Activated T-cell treated with anti-CD3 and anti-CD28 coated beads, Interleukin-2, amount 50 U/mL, for 24 hours (primary cell): ENCODE measurements around the gene TMEM132D.

Experiments used
- DNase-seq: peaks from one replicate; pipeline ENCODE4 v3.0.0-alpha.2; 2020
- H3K27ac Mint-ChIP-seq: 2 replicates; pipeline ENCODE4 v1.8.0; 2020; ENCODE audit warnings: mild to moderate bottlenecking, mixed read lengths
- H3K27me3 Mint-ChIP-seq: 2 replicates; pipeline ENCODE4 v1.8.0; 2020; ENCODE audit warnings: mixed read lengths
- H3K36me3 Mint-ChIP-seq: 2 replicates; pipeline ENCODE4 v1.8.0; 2020; ENCODE audit warnings: low read depth, mixed read lengths
- H3K4me1 Mint-ChIP-seq: 2 replicates; pipeline ENCODE4 v1.8.0; 2020; ENCODE audit warnings: low read depth, mixed read lengths
- H3K4me3 Mint-ChIP-seq: 2 replicates; pipeline ENCODE4 v1.8.0; 2020; ENCODE audit warnings: mild to moderate bottlenecking, moderate library complexity, mixed read lengths
- H3K9me3 Mint-ChIP-seq: 2 replicates; pipeline ENCODE4 v1.8.0; 2020; ENCODE audit warnings: mixed read lengths

The TMEM132D gene

GRCh38 chr12:129532707-129533499 is 370.9 kb downstream of the TMEM132D start:
- no peaks in the 10 kb centered on the region for H3K4me1 Mint-ChIP-seq
- DNase-seq = no peak
- no peak overlapping the region for H3K27ac Mint-ChIP-seq
- no peak overlapping the region for H3K4me3 Mint-ChIP-seq
- no peaks in the 10 kb centered on the region for H3K36me3 Mint-ChIP-seq
- no peaks in the 10 kb centered on the region for H3K27me3 Mint-ChIP-seq
- H3K9me3 Mint-ChIP-seq = peaks cover 15% of the 10 kb centered on the region

GRCh38 chr12:129532082-129532481 is 371.7 kb downstream of the TMEM132D start:
- H3K4me3 Mint-ChIP-seq = no peak overlapping the region
- H3K27ac Mint-ChIP-seq = no peak overlapping the region
- H3K27me3 Mint-ChIP-seq = no peaks in the 10 kb centered on the region
- H3K36me3 Mint-ChIP-seq = no peaks in the 10 kb centered on the region
- no peaks in the 10 kb centered on the region for H3K4me1 Mint-ChIP-seq
- peaks cover 12% of the 10 kb centered on the region for H3K9me3 Mint-ChIP-seq
- DNase-seq = no peak

DNA sequence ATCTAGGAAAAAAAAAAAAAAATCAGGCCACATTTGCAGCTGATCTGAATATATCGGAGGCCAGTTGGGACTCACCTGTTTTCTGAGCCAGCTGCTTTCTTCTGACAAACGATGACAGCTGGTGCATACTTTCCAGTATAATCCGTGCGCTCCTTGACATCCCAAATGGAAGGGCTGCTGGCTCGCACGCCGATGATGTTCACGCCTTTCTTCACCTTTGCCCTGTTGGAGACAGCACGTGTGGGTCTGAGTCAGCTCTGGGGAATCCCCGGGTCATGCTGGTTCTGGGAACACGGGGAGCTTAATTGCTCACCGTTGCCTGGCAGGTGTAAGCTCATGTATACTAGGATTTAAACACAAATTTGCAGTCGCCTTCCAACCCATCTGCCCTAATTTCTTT is 372.8 kb downstream of the TMEM132D start:
- Mint-ChIP-seq H3K4me1 (no peaks in the 10 kb centered on the region), H3K9me3 (peaks cover 7% of the 10 kb centered on the region), H3K4me3 (no peak overlapping the region), H3K36me3 (no peaks in the 10 kb centered on the region), H3K27me3 (no peaks in the 10 kb centered on the region), H3K27ac (no peak overlapping the region)
- no peak for DNase-seq

DNA sequence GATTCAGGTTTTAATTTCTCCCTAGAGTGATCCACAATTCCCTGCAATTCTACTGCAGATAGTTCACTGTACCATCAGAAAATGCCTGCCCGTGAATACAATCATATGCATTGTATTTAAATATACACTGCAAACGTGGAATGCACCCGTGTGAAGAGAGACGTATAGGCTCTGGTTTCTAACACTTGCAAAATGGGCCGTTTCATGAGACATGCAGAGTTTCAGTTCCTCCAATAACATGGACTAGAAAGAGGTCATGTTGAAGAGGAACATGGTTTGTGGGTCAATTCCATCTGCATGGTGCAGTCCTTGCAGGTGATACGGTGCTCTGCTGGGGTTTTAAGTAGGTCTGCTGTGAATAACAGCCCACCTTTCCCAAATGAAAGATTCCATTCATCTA is 373.3 kb downstream of the TMEM132D start:
- no peaks in the 10 kb centered on the region for H3K4me1 Mint-ChIP-seq
- no peaks in the 10 kb centered on the region for H3K27me3 Mint-ChIP-seq
- H3K36me3 Mint-ChIP-seq = no peaks in the 10 kb centered on the region
- H3K9me3 Mint-ChIP-seq = peaks cover 7% of the 10 kb centered on the region
- H3K27ac Mint-ChIP-seq = no peak overlapping the region
- no peak for DNase-seq
- no peak overlapping the region for H3K4me3 Mint-ChIP-seq

DNA sequence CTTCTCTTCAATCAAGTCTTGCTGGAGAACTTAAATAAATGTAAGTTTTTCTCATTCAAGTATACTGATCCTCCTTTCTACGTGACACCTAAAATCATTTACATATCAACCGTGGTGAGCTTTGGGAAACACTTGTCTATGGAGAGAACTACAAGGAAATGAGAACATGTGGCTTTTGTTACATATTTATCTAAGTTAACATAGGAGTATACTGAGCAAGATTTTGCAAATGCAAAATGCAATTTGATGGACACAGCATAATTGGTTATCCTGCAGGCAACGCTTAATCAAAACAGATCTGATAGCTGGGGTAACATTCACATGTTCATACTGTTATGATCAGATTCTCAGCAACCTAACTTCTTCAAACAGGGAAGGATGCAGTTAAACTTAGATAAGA is 376.3 kb downstream of the TMEM132D start:
- Mint-ChIP-seq H3K4me1 (no peaks in the 10 kb centered on the region), H3K4me3 (no peak overlapping the region), H3K27ac (no peak overlapping the region), H3K27me3 (no peaks in the 10 kb centered on the region), H3K9me3 (peaks cover 4% of the 10 kb centered on the region), H3K36me3 (no peaks in the 10 kb centered on the region)
- no peak for DNase-seq

- Mint-ChIP-seq H3K9me3 (peaks cover 4% of the 10 kb centered on the region), H3K27ac (no peak overlapping the region), H3K36me3 (no peaks in the 10 kb centered on the region), H3K4me1 (no peaks in the 10 kb centered on the region), H3K27me3 (no peaks in the 10 kb centered on the region), H3K4me3 (no peak overlapping the region)
- no peak for DNase-seq
Measured at GRCh38 chr12:129523621-129524020, 380.2 kb downstream of the TMEM132D start.

DNA sequence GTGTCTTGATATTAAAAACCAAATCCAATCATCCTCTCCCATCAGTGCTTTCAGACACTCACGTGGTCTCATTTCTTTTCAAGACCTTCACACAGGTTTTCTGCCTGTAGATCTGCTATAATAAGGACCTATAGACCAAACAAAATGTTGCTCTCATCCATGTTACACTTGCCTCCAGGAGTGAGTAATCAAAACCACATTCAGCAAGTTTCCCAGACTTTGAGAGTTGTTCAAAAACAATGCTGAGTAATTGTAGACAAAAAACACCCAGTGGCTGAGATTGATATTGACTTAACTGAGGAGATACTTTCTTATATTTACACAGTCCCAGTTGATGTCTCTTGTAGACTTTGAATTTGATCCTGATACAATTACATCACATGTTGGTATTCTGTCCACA is 383.1 kb downstream of the TMEM132D start:
- Mint-ChIP-seq H3K4me3 (no peak overlapping the region), H3K9me3 (peaks cover 17% of the 10 kb centered on the region), H3K4me1 (no peaks in the 10 kb centered on the region), H3K27ac (no peak overlapping the region), H3K36me3 (no peaks in the 10 kb centered on the region), H3K27me3 (no peaks in the 10 kb centered on the region)
- no peak for DNase-seq

DNA sequence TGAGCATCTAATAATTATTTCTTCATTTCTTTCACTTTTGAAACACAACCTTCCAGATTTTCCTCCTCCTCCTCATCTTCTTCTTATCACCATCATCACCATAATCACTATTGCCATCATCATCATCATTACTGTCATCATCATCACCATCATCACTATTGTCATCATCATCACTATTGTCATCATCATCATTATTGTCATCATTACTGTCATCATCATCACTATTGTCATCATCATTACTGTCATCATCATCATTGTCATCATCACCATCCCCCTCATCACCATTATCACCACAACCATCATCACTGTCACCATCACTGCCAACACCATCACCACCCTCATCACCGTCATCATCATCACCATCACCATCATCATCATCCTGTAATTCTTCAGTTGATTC is 400.0 kb downstream of the TMEM132D start:
- H3K36me3 Mint-ChIP-seq = no peaks in the 10 kb centered on the region
- no peaks in the 10 kb centered on the region for H3K27me3 Mint-ChIP-seq
- H3K27ac Mint-ChIP-seq = no peak overlapping the region
- peaks cover 10% of the 10 kb centered on the region for H3K9me3 Mint-ChIP-seq
- no peak overlapping the region for H3K4me3 Mint-ChIP-seq
- H3K4me1 Mint-ChIP-seq = no peaks in the 10 kb centered on the region
- DNase-seq = no peak

GRCh38 chr12:129496226-129496625 is 407.6 kb downstream of the TMEM132D start:
- no peaks in the 10 kb centered on the region for H3K36me3 Mint-ChIP-seq
- H3K4me3 Mint-ChIP-seq = no peak overlapping the region
- H3K27me3 Mint-ChIP-seq = no peaks in the 10 kb centered on the region
- peaks cover 6% of the 10 kb centered on the region for H3K9me3 Mint-ChIP-seq
- no peak for DNase-seq
- H3K4me1 Mint-ChIP-seq = no peaks in the 10 kb centered on the region
- no peak overlapping the region for H3K27ac Mint-ChIP-seq

GRCh38 chr12:129494766-129495165 is 409.1 kb downstream of the TMEM132D start:
- no peaks in the 10 kb centered on the region for H3K36me3 Mint-ChIP-seq

DNA sequence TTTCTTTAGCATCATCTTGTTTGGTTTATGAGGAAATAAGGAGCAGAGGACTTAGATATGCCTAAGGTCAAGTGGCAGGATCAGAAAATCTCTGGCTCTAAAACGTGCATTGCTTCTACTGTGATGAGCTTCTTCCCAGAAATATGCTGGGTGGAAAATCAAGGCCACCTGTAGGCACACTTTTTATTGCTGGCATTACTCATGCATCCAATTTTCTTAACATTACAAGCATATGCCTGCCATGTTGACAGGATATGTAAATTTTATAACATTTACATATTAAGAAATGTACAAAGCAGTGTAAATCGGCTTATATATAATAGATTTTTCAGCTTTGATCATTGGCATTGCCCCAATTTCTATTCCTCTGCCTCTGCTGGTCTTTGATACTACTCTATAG is 409.6 kb downstream of the TMEM132D start:
- H3K27me3 Mint-ChIP-seq = no peaks in the 10 kb centered on the region
- H3K36me3 Mint-ChIP-seq = no peaks in the 10 kb centered on the region
- DNase-seq = no peak
- no peak overlapping the region for H3K27ac Mint-ChIP-seq
- no peaks in the 10 kb centered on the region for H3K4me1 Mint-ChIP-seq
- peaks cover 4% of the 10 kb centered on the region for H3K9me3 Mint-ChIP-seq
- no peak overlapping the region for H3K4me3 Mint-ChIP-seq

More at GRCh38 chr12:129494766-129495165, 409.1 kb downstream of the TMEM132D start:
- Mint-ChIP-seq H3K27ac (no peak overlapping the region), H3K4me1 (no peaks in the 10 kb centered on the region), H3K4me3 (no peak overlapping the region), H3K9me3 (peaks cover 4% of the 10 kb centered on the region), H3K27me3 (no peaks in the 10 kb centered on the region)
- DNase-seq = no peak

- Mint-ChIP-seq H3K9me3 (peaks cover 4% of the 10 kb centered on the region), H3K27me3 (no peaks in the 10 kb centered on the region), H3K4me3 (no peak overlapping the region), H3K4me1 (no peaks in the 10 kb centered on the region), H3K36me3 (no peaks in the 10 kb centered on the region), H3K27ac (no peak overlapping the region)
- no peak for DNase-seq
Measured at GRCh38 chr12:129489100-129489676, 414.6 kb downstream of the TMEM132D start.

DNA sequence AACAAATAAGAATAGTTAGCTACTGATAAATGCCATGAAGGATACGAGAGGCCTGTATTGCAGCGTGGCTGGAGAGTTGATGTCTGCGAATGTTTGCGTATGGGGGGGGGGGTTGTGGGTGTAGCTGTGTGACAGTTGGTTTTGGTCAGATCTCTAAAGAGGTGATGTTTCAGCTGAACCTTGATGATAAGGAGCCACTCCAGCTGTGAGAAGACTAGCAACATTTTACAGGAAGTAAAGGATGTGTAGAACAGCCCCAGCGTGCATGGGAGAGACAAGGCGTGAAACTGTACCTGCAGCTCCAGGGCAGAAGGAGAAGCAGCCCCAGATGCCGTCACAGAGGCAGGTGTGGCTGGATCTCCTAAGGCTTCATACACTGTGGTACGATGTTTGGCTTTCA is 416.9 kb downstream of the TMEM132D start:
- Mint-ChIP-seq H3K9me3 (peaks cover 4% of the 10 kb centered on the region), H3K36me3 (no peaks in the 10 kb centered on the region), H3K27ac (no peak overlapping the region), H3K27me3 (no peaks in the 10 kb centered on the region), H3K4me1 (no peaks in the 10 kb centered on the region), H3K4me3 (no peak overlapping the region)
- DNase-seq = no peak

DNA sequence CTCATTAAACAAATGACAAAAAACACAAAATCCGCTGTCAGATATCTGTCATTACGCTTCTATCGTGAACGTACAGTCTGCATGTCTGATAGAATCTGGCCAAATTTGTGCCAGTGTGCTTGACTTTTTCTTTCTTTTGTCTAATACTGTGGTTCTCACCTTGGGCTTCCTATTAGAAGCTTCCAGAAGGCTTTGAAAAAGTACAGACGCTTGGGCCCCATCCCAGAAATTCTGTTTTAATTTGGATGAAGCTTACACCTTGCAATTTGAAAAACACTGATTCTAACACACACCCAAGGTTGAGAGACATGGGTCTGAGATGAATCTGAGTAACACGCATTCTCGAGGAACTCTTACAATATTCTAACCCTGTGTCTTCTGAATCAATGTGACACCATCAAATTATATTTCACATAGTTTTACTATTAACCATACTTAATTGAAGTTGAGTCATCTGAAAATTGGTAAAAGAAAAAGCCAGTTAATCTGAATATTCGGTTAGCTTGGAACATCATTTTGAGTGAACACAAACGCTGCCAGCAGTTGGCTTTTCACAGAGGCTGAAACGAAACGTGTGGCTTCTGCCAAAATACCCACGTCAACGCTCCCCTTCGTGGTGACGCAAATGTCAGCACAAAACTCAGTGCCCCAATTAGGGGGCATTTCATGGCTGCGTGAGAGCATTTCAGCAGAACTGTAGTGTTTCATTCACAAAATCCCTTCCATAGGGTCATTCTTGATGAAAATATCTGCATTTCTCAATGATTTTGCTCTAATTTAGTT is 420.5 kb downstream of the TMEM132D start:
- DNase-seq = no peak
- Mint-ChIP-seq H3K4me1 (no peaks in the 10 kb centered on the region), H3K9me3 (no peaks in the 10 kb centered on the region), H3K4me3 (no peak overlapping the region), H3K27me3 (no peaks in the 10 kb centered on the region), H3K27ac (no peak overlapping the region), H3K36me3 (no peaks in the 10 kb centered on the region)

- Mint-ChIP-seq H3K4me1 (no peaks in the 10 kb centered on the region), H3K9me3 (no peaks in the 10 kb centered on the region), H3K27me3 (no peaks in the 10 kb centered on the region), H3K4me3 (no peak overlapping the region), H3K27ac (no peak overlapping the region), H3K36me3 (no peaks in the 10 kb centered on the region)
- no peak for DNase-seq
Measured at GRCh38 chr12:129481921-129482320, 421.9 kb downstream of the TMEM132D start.
